Measurements from ENCODE around the gene IFNA10.
"Not testable (repeated sequence)": the region's sequence is repeated elsewhere in the genome, so short reads cannot be mapped to it uniquely, and the experiment has no call there.

Gene IFNA10

DNA sequence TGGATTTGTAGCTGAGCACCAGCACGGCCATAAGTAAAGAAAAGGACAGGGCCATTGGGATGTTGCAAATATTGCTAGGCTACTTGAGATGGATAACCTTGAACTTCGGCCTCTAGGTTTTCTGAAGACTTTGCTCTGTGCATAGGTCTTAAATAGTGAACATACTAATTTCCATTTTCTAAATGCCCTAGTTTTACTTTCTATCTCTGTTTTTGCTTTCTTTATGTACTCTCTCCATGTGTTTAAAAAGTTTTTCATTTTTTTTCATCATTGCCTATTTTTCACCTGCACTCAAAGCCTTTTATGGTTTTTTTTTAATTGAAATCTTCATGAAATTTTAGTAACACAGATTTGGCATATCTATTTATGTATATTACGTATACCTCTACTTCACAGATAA lies at the start of gene IFNA10:
Gene IFNA10 (minus strand): TSS at position 101 of the 400 bp plus-strand sequence. CDS start 46 bp downstream, at position 55.
- H3K27me3 ChIP-seq (ENCODE audit: control insufficient read depth, insufficient read depth, low read length); H3K4me1 ChIP-seq (ENCODE audit: control insufficient read depth, insufficient read depth, low read length); H3K4me3 ChIP-seq (ENCODE audit: low read length); H3K9ac ChIP-seq (ENCODE audit: low read length); H3K9me3 ChIP-seq (ENCODE audit: control insufficient read depth, low read length); H3K36me3 ChIP-seq (ENCODE audit: control insufficient read depth, insufficient read depth, low read length): not testable (repeated sequence)

DNA sequence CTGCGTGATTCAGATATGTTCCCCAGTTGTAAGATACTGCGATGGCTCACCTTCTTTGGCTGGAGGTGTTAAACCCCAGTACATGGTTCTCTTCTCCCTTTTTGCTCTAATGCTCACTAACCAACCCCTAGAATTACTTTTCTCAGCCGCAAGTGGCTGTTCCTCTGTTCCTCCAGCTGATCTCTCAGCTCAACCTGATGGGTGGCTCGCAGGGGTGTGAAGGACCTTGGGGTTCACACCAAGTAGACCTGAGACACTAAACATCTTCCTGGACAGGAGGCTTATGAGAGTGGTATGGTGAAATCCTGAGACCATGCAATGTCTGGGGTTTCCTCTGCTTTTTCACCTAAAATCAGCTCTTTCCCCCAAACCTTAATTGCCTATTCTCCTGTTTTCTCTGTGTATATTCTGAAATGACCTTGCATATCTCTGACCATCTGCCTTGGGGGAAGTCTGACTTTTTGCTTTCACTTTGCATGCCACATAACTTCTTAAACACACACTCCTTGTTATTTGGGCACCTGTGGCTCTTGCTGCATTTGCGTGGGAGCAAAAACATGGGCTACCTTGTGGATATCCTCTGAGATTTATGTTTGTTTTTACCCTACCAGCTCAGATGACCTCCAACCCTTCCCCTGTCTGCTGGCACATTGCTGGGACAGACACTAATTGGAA lies 48.7 kb upstream of the IFNA10 start:
- no peaks in the 10 kb centered on the region for H3K36me3 ChIP-seq (ENCODE audit: control insufficient read depth, insufficient read depth, low read length)
- no peak overlapping the region for H3K9ac ChIP-seq (ENCODE audit: low read length)
- H3K4me3 ChIP-seq (ENCODE audit: low read length): no peak overlapping the region
- peaks cover 4% of the 10 kb centered on the region for H3K4me1 ChIP-seq (ENCODE audit: control insufficient read depth, insufficient read depth, low read length)
- no peaks in the 10 kb centered on the region for H3K27me3 ChIP-seq (ENCODE audit: control insufficient read depth, insufficient read depth, low read length)
- no peaks in the 10 kb centered on the region for H3K9me3 ChIP-seq (ENCODE audit: control insufficient read depth, low read length)

GRCh38 chr9:21252721-21253547 lies 46.0 kb upstream of the IFNA10 start:
- Histone ChIP-seq H3K4me3 (ENCODE audit: low read length) (no peak overlapping the region), H3K36me3 (ENCODE audit: control insufficient read depth, insufficient read depth, low read length) (no peaks in the 10 kb centered on the region), H3K9ac (ENCODE audit: low read length) (no peak overlapping the region), H3K9me3 (ENCODE audit: control insufficient read depth, low read length) (no peaks in the 10 kb centered on the region), H3K4me1 (ENCODE audit: control insufficient read depth, insufficient read depth, low read length) (peaks cover 4% of the 10 kb centered on the region), H3K27me3 (ENCODE audit: control insufficient read depth, insufficient read depth, low read length) (no peaks in the 10 kb centered on the region)

DNA sequence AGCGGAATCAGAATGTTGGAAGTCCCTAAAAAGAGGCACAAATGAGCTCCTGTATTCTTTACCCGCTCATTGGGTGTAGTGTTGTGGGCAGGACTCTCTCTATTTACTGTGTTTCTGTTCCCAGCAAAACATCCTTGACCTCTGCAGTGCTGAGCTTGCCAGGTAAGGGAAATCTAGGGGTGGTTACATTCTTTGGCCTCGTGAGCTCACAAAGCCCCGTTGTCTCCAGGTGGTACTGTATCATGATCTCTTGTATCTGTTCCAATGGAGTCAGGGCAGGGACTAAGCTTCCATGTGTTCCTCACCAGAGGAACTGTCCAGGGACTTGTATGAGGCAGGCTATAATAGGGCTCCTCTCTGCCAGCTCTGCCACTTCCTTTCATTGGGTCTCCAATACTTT lies 44.7 kb upstream of the IFNA10 start:
- H3K36me3 ChIP-seq (ENCODE audit: control insufficient read depth, insufficient read depth, low read length): no peaks in the 10 kb centered on the region
- no peaks in the 10 kb centered on the region for H3K27me3 ChIP-seq (ENCODE audit: control insufficient read depth, insufficient read depth, low read length)
- no peaks in the 10 kb centered on the region for H3K9me3 ChIP-seq (ENCODE audit: control insufficient read depth, low read length)
- peaks cover 4% of the 10 kb centered on the region for H3K4me1 ChIP-seq (ENCODE audit: control insufficient read depth, insufficient read depth, low read length)
- no peak overlapping the region for H3K4me3 ChIP-seq (ENCODE audit: low read length)
- H3K9ac ChIP-seq (ENCODE audit: low read length): no peak overlapping the region

DNA sequence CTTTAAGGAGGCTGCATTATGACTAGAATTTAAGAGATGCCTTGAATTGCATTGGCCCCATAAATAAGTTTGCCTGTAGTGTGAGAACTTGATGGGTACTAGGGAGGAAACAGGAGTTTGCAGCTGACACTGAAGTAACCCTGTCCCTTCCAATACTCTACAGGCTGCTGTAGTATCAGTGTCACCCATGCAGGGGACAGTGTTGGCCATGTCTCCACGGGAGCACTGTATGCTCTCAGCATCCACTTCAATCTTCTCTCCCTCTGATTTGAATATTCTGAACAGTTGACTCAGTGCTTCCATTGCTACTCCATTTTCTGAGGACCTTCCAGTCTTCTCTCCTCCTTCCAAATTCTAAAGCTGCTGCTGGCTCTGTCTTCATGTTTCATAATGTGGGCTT lies 44.2 kb upstream of the IFNA10 start:
- no peaks in the 10 kb centered on the region for H3K36me3 ChIP-seq (ENCODE audit: control insufficient read depth, insufficient read depth, low read length)
- H3K4me3 ChIP-seq (ENCODE audit: low read length): no peak overlapping the region
- H3K9ac ChIP-seq (ENCODE audit: low read length): no peak overlapping the region
- no peaks in the 10 kb centered on the region for H3K9me3 ChIP-seq (ENCODE audit: control insufficient read depth, low read length)
- H3K4me1 ChIP-seq (ENCODE audit: control insufficient read depth, insufficient read depth, low read length): peaks cover 4% of the 10 kb centered on the region
- no peaks in the 10 kb centered on the region for H3K27me3 ChIP-seq (ENCODE audit: control insufficient read depth, insufficient read depth, low read length)

DNA sequence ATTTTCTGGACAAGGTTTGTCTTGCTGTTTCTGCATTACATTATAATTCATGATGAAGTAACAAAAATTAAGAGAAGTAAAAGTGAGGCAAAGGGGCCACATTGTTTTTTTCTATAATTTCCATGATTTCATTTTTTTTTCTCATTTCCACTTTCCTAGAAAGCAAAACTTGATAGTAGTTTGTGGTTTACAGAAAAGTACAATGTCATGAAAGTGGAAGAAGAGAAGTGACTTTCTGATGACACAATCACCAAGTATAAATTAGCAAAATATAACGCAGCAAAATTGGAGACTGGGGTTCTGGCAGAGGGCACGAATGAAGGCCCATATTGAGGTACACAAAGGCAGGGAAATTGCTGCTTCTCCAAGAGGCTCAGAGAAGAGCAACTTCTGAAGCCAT lies 37.9 kb upstream of the IFNA10 start:
- Histone ChIP-seq H3K36me3 (ENCODE audit: control insufficient read depth, insufficient read depth, low read length) (no peaks in the 10 kb centered on the region), H3K9ac (ENCODE audit: low read length) (no peak overlapping the region), H3K27me3 (ENCODE audit: control insufficient read depth, insufficient read depth, low read length) (no peaks in the 10 kb centered on the region)

DNA sequence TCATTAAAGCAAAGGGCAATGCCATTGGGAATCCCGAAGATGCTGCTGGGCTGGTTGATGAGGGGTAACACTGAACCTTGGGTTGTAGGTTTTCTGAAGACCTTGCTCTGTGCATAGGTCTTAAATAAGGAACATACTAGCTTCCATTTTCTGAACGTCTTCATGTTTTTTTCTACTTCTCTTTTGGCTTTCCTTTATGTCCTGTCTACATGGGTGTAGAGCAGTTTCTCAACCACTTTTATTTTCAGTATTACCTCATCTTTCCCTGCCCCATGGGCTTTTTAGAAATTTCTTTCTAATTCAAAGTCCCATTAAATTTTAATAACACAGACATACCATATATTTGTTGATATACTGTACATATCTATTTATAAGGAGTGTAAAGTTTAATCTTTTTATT lies 33.0 kb upstream of the IFNA10 start, which contains the start of gene IFNA14:
Gene IFNA14 (minus strand): TSS at position 95 of the 400 bp plus-strand sequence. CDS start 70 bp downstream, at position 25.
- Histone ChIP-seq H3K9ac (ENCODE audit: low read length) (no peak within 1 kb of the TSS), H3K4me3 (ENCODE audit: low read length) (no peak within 1 kb of the TSS), H3K4me1 (ENCODE audit: control insufficient read depth, insufficient read depth, low read length) (no peaks in the 10 kb centered on the region), H3K27me3 (ENCODE audit: control insufficient read depth, insufficient read depth, low read length) (no peaks in the 10 kb centered on the region), H3K9me3 (ENCODE audit: control insufficient read depth, low read length) (no peaks in the 10 kb centered on the region), H3K36me3 (ENCODE audit: control insufficient read depth, insufficient read depth, low read length) (no peaks in the 10 kb centered on the region)

More for the DNA sequence above, 37.9 kb upstream of the IFNA10 start:
- no peaks in the 10 kb centered on the region for H3K9me3 ChIP-seq (ENCODE audit: control insufficient read depth, low read length)
- H3K4me3 ChIP-seq (ENCODE audit: low read length): no peak overlapping the region
- H3K4me1 ChIP-seq (ENCODE audit: control insufficient read depth, insufficient read depth, low read length): no peaks in the 10 kb centered on the region

GRCh38 chr9:21236360-21236714 lies 29.4 kb upstream of the IFNA10 start:
- H3K4me3 ChIP-seq (ENCODE audit: low read length); H3K4me1 ChIP-seq (ENCODE audit: control insufficient read depth, insufficient read depth, low read length); H3K9me3 ChIP-seq (ENCODE audit: control insufficient read depth, low read length); H3K36me3 ChIP-seq (ENCODE audit: control insufficient read depth, insufficient read depth, low read length); H3K9ac ChIP-seq (ENCODE audit: low read length); H3K27me3 ChIP-seq (ENCODE audit: control insufficient read depth, insufficient read depth, low read length): not testable (repeated sequence)

- H3K9ac ChIP-seq (ENCODE audit: low read length); H3K9me3 ChIP-seq (ENCODE audit: control insufficient read depth, low read length); H3K4me3 ChIP-seq (ENCODE audit: low read length); H3K36me3 ChIP-seq (ENCODE audit: control insufficient read depth, insufficient read depth, low read length); H3K27me3 ChIP-seq (ENCODE audit: control insufficient read depth, insufficient read depth, low read length); H3K4me1 ChIP-seq (ENCODE audit: control insufficient read depth, insufficient read depth, low read length): not testable (repeated sequence)
These were observed 28.8 kb upstream of the IFNA10 start for GRCh38 chr9:21235468-21236359.

- Histone ChIP-seq H3K9ac (ENCODE audit: low read length) (no peak overlapping the region), H3K9me3 (ENCODE audit: control insufficient read depth, low read length) (no peaks in the 10 kb centered on the region), H3K4me3 (ENCODE audit: low read length) (no peak overlapping the region), H3K27me3 (ENCODE audit: control insufficient read depth, insufficient read depth, low read length) (no peaks in the 10 kb centered on the region), H3K4me1 (ENCODE audit: control insufficient read depth, insufficient read depth, low read length) (no peaks in the 10 kb centered on the region), H3K36me3 (ENCODE audit: control insufficient read depth, insufficient read depth, low read length) (no peaks in the 10 kb centered on the region)
These were observed 27.3 kb upstream of the IFNA10 start for GRCh38 chr9:21234153-21234687.

- H3K9ac ChIP-seq (ENCODE audit: low read length): no peak overlapping the region
- H3K27me3 ChIP-seq (ENCODE audit: control insufficient read depth, insufficient read depth, low read length): no peaks in the 10 kb centered on the region
- H3K9me3 ChIP-seq (ENCODE audit: control insufficient read depth, low read length): no peaks in the 10 kb centered on the region
- H3K4me3 ChIP-seq (ENCODE audit: low read length): no peak overlapping the region
- H3K36me3 ChIP-seq (ENCODE audit: control insufficient read depth, insufficient read depth, low read length): no peaks in the 10 kb centered on the region
- no peaks in the 10 kb centered on the region for H3K4me1 ChIP-seq (ENCODE audit: control insufficient read depth, insufficient read depth, low read length)
These were observed 26.3 kb upstream of the IFNA10 start for GRCh38 chr9:21233258-21233657.
